SKM-1 treated with dmso at 0.1 percent for 144 hours (cell line): Measurements from ENCODE around the gene CTSK.
"Not testable (repeated sequence)": the region's sequence is repeated elsewhere in the genome, so short reads cannot be mapped to it uniquely, and the experiment has no call there.

ENCODE experiments used
- DNase-seq: peaks from one replicate; lab custom pipeline; 2025; ENCODE audit not compliant: unreplicated experiment; lab: John Stamatoyannopoulos, UW

CTSK gene

DNA sequence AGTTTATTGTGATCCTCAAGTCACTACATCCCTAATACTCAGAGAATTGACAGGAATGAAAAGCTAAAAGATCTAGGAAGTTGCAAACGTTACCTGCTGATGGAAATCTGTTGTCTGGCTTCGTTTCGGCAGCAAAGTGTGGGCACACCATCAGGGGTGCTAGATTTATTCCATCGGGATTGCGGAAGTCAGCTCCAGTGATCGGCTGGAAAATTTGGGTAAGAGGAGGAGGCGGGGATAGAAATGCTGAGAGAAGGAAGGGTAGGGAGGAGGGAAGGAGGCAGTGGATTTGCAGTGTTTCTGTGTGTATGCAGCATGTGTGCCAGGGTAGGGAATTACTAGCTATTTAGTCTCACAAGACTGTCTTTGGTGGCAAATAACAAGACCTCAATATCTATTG, at the start of gene CTSK:
Gene CTSK, minus strand, starts transcription at position 140 of the 400 bp plus-strand sequence. CDS start 1,455 bp downstream, outside the sequence.
- no peak for DNase-seq

DNA sequence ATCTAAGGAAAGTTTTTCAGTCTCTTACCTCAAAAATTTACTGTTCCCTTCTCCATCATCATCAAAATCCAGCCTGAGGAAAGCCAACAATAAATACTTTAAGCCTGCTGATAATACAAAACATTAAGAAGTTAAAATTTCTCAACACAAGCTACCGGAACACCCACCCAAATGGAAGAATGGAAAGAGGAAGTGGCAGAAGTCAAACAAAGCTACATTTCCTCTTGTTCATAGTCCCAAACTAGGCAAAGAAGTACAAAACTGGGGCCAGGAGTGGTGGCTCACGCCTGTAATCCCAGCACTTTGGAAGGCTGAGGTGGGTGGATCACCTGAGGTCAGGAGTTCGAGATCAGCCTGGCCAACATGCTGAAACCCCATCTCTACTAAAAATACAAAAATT, 44.7 kb upstream of the CTSK start:
- peak; percentile 91 for DNase-seq

DNA sequence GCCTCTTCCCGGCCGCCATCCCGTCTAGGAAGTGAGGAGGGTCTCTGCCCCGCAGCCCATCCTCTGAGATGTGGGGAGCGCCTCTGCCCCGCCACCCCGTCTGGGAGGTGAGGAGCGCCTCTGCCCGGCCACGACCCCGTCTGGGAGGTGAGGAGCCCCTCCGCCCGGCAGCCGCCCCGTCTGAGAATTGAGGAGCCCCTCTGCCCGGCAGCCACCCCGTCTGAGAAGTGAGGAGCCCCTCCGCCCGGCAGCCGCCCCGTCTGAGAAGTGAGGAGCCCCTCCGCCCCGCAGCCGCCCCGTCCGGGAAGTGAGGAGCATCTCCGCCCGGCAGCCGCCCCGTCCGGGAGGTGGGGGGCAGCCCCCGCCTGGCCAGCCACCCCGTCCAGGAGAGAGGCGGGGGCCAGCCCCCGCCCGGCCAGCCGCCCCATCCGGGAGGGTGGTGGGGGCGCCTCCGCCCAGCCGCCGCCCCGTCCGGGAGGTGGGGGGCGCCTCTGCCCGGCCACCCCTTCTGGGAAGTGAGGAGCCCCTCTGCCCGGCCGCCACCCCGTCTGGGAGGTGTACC, 42.8 kb upstream of the CTSK start:
- DNase-seq: not testable (repeated sequence)

DNA sequence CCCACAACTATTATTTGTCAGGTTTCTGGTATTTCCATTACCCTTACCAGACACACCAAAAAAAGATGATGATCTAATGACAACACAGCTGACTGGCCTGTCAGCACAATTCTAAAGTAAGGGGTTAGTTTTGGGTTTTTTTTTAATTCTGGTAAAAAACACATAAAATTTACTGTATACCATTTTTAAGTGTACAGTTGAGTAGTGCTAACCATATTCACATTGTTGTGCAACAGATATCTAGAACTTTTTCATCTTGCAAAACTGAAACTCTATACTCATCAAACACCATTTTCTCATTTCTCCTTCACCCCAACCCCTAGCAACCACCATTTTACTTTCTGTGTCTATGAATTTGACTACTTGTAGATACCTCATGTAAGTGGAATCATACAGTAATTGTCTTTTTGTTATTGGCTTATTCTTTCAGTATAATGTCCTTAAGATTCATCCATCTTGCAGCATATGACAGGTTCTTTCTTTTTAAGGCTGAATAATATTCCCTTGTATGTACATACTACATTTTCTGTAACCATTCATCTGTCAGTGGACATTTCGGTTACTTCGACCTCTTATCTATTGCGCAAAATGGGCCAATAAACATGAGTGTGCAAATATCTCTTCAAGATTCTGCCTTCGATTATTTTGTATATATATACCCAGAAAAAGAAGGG, 38.5 kb upstream of the CTSK start:
- no peak for DNase-seq

DNA sequence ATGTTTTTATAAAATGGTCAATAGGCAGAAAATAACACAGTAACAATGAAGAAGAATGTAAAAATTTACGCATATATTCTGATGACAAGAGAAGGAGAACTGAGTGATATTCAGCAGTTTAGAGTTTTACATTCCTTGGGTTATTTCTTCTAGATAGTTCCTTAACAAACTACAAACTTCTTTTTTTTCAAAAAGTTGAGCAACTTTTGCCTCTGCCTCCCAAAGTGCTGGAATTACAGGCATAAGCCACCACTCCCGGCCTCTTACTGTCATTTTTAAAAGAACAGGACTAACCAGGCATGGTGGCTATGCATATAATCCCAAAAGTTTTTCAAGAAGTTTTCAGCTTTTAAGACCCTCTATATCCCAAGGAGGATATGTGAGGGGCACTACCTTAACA, 35.4 kb upstream of the CTSK start:
- no peak for DNase-seq

DNA sequence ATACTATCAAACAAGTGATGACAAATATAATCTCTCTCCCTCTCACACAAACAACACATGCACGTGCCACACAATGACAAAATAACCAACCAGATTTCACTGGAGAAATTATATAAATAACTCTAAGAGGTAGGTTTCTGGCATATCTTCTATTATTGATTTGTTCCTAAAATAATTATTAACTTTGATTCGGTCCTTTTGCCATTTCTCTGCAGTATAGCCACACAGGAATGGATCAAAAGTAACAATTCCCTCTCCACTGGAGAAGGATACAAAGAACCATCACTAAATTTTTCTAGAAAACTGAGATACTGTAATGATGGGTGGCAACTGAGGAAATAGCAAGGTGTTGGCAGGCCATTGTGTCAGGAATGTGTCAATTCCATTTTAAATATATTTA, 34.9 kb upstream of the CTSK start:
- DNase-seq: no peak

DNA sequence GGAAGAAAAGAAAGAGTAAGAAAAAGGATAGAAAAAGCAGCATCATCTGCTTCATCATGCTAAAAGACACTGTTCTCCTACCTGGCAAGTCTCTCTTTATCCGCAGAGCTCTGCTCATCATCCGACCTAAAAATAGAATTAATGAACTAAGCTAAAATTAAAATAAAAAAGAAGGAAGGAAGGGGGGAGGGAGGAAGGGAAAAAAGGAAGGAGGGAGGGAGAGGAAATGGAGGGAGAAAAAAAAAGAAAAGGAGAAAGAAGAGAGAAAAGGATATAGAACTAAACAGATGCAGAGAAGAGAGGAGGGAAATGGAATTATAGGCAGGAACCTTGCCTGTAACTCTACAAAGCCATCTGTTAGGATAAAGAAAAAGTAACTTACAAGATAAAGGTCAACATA, 34.3 kb upstream of the CTSK start:
- no peak for DNase-seq

DNA sequence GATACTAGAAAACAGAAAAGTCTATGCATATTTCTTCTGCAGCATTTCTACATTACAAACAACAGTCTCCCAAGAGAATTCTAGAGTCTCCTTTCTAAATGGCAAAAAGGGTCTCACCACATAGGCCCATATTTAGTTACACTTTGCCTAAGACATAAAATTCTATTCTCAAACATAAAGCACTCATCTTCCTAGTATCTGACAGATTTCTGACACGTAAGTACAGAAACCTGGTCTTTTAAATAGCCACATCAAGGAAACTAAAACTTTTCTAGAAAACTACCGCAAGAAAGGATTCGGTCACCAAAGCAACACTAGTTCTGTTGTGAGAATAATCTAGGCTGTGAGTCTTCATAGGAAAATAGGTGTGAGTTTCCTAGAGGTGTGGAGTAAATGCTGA, 33.6 kb upstream of the CTSK start:
- no peak for DNase-seq

DNA sequence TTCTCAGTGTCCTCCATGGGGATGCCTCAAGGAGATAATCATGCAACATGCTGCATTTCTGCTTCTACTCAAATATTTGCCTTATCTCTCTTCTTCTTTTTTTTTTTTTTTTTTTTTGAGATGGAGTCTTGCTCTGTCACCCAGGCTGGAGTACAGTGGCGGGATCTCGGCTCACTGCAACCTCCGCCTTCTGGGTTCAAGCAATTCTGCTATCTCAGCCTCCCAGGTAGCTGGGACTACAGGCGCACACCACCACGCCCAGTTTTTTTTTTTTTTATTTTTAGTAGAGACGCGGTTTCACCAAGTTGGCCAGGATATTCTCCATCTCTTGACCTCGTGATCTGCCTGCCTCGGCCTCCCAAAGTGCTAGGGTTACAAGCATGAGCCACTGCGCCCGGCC, 32.8 kb upstream of the CTSK start:
- not testable (repeated sequence) for DNase-seq

DNA sequence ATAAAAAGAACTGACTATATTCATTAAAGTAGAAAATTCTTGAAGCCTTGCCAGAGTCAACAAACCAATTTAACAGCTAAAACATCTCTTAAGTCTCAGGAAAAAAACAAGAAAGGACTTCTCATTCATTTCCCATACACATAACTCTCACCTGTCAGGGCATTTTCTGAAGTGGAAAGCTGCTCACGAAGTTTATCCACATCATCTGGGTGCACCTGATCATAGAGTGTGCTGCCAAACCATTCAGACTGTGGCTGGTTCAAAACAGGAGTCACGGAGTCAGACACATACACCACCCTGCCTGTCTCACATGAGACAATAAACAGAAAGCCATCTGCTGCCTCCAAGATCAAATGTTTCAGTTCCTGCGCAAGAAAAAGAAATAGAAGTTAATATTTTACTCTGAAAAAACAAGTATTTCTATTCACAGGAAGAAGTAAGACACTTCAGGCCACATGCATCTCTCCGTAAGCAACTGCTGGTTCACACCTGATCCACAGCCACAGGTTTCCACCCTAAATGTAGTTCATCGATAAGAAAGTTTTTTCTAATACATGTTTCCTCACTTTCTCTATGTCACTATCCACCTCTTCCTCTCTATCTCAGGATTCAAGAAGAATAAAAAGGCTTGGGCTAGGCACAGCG, 28.2 kb upstream of the CTSK start:
- DNase-seq: no peak

DNA sequence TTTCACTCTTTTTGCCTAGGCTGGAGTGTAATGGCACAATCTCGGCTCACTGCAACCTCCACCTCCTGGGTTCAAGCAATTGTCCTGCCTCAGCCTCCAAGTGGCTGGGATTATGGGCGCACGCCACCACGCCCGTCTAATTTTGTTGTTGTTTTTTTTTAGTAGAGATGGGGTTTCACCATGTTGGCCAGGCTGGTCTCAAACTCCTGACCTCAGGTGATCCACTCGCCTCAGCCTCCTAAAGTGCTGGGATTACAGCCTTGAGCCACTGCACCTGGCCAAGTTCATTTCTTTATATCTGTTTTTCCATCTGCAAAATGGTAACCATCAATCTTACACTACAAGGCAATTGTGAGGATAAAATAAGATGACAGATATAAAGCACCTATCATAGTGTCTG, 25.9 kb upstream of the CTSK start:
- DNase-seq: not testable (repeated sequence)

DNA sequence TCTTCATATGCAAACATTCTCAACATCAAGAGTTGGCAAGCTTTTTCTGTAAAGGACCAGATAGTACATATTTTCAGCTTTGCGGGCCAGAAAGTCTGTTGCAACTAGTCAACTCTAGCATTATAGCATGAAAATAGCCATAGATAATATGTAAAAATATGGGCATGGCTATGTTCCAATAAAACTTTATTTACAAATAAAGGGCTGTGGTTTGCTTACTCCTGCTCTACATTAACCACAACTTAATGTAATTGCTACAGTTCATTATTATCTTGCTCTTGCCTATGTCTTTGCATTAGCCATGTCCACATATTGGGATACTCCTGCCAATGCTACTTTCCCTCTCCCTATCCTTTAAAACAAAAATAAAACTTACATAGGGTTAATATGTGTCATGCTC, 24.5 kb upstream of the CTSK start:
- DNase-seq: no peak

DNA sequence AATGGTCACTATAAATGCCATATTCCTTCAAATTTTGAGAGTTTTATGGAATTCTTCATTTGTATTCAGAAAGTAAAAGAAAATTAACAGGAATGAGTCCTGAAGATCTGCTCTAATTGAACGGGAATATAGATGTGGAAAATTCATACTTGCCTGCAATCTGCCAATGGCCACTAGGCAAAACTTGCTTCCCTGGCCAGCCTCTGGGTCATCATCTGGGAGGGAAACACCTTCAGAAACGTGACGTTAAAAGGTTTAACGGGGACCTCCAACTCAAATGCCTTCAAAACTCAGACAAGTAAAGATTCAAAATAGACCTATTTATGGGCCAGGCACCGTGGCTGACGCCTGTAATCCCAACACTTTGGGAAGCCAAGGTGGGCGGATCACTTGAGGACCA, 21.7 kb upstream of the CTSK start:
- DNase-seq: no peak

DNA sequence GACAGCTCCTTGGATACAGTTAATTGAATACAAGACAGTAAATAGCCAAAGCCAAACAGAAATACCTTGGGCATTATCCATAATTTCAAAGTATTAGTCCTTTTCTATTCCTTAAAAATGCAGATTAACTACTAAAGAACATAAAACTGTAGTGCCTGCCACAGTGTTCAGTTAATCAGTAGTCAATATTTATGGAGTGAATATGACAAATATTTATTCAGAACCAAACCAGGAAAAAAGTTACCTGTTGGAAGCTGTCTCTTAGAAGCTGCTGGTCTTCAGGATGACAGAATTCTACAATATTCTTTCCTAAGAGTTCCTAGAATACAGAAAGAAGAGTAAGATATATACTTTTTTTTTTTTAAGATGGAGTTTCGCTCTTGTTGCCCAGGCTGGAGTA, 18.2 kb upstream of the CTSK start:
- DNase-seq: no peak

DNA sequence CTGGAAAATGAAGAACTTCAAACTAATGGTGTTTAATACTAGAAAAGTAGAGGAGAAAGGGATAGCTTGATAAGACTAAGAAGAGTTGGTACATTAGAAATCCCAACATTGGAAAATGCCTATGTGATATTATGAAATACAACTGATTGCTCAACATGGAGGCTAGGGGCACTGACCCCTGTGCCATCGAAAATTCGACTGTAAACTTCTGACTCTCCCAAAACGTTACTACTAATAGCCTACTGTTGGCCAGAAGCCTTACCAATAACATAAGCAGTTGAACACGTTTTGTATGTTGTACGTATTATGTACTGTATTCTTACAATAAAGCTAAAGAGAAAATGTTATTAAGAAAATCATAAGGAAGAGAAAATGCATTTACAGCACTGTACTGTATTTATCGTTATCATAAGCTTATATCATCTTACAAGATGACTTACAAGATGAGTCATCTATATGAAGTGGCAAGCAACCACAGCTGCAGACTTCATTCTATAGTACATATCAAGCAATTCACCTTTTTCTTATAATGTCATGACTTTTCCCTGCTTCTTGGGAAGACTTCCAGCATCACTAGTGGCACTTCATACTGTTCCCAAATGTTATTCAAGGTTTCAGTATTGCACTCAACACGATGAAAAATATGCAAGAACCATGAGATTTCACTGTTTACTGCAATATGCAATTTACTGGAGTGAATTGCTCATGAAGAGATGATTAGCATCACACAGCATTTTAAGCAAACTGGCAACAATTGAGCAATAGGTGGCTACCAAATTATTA, 12.9 kb upstream of the CTSK start:
- no peak for DNase-seq

DNA sequence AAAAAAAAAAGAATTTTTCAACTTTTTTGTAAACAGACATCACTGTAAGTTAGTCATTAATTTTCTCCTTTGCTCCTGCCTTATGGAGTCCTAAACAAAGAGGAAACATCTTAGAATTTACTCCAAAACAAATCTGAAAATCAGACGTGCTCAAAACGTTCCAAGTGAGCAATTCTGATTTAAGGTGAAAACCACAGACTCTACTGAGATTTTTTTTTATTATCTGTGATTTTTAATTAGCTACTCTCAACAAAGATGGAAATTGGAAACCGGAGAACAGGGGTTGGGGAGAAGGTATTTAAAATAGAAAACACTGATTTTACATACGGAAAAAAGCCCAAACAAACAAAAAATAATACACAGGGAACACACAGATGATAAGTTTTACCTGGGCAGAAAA, 7.8 kb upstream of the CTSK start:
- no peak for DNase-seq

DNA sequence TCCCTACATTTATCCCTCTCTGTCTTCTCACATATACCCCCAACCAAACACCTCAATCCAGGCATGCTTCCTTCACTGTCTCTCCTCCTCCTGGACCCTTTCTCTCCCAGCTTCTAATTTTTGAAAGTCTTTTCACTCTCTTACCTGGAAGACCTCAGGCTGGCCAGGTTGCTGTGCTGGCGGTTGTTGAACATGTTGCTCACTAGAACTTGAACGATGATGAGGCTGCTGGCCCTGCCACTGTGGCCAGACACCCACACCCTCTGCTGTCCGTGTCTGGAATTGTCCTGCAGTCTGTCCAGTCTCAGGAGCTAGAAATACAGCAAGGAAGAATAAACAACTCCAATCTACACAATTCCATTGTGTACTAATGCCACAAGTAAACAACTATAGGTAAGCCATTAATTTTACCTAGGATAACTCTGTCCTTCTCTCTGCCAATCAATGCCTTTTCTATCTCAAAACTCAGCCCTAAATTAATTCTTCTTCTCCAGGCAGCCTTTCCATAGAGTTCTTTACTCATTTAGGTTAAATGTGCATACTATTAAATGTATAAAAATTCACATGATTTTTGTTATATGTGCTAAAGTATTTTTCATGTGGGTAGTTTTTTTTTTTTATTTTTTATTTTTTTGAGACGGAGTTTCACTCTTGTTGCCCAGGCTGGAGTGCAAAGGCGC, 5.1 kb upstream of the CTSK start:
- peak; percentile 59 for DNase-seq

DNA sequence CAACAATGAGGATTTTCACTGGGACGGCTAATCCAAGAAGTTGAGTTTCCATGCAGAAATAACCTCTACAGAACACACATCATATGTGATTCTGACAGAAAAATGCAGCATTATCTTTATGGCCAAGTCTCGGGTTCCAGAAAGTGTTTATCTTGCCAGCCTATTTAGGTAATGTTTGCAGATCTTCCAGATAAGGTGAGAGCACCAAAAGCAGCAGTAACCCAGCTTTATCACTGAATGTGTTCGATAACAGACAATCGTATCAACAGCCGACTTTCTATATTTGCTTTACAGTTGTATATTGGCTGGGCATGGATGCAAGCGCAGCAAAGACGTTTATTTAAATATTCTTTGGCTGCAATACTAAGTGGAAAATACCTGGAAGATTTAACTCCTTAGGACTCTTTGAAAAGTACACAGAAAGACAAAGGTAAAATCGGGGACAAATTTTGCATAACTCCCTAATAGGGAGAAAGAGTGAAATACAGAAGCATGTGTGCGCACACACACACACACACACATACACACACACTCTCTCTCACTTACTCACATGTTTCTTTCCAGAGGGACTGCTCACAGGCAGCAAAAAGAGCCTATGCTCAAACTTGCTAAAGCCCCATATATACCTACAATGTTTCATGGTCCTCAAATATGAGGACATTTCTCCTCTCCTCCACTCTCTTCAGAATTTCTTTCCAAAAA, 3.0 kb upstream of the CTSK start:
- DNase-seq: no peak

DNA sequence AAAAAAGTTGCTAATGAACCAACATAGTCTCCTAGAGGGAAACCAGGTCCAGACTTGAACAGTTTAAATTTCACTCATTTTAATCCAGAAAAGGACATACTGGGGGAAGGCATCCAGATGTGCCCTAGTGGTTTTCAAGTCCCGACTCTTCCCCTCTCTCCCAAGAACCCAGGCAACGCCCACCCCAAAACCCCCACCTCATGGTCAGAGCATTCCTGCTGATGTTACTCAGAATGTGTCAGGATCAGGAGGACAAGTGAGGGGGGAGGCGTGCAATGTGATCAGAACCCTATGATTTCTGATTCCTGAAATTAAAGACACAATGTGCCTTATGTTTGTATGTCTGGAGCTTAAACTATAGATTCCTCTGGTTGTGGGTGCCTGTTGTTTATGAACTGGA, 1.6 kb upstream of the CTSK start:
- no peak for DNase-seq

DNA sequence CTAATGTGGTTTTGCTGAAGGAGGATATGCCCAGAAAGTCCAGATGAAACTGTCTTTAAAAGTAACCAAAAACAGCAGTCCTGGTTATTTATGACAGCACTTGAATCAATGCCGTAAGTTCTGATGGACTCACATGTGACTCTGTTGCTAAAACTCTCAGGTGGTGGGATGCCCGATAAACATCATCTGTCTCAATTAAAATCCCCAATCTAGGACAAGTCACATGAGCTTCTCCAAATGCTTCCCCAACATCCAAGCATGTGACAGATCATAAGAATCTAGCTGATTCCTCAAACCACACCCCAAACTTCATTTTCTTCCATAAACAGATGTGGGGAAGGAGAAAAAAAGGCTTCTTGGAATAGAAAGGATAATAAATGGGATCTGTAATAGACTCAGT, 786 bp upstream of the CTSK start:
- no peak for DNase-seq
